ENCODE measurements around the gene HSPA8.
A peak's percentile ranks its signal among the peaks of the same experiment; 100 is the strongest.
"Not testable (repeated sequence)": the region's sequence is repeated elsewhere in the genome, so short reads cannot be mapped to it uniquely, and the experiment has no call there.

Gene HSPA8

DNA sequence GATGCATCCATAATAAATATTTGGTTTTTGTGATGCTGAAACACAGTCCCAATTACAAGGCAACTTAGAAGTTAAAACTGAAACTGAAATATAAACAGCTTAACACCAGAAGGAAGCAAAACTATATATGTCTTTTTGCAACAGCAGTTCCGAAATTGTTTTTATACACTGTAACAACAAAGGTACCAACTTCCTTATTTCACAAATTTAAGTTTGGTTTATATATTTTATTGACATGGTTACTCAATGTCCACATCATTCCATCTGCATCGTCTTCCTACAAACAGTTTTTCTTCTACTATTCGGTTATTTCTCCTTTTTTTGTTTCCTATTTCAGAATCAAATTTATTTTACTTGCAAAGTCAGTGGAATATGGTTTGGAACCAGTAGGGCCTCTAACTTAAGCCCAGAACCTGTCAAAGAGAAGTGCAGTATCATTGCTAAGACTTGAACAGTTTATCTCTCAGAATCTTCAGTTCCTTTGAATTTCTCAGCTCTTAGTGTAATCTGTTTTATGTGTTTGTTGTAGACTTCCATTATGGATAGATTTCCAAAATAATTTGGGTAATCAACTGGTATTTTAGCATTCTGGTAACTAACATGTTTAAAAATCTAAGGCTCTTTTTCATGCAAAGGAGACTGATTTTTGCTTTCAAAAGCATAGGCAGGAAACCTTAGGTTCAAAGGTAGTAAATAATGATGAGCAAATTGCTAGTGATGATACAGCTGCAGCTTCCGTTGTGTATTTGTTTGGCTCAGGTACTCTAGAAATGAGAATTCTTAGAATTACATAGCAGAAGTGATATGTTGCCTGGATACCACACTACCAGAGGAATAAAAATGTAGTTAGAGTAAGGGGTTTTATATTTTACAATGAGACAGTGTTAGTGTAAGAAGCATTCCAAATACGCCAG, 8.2 kb upstream of the HSPA8 start:
- no peak for DNase-seq

DNA sequence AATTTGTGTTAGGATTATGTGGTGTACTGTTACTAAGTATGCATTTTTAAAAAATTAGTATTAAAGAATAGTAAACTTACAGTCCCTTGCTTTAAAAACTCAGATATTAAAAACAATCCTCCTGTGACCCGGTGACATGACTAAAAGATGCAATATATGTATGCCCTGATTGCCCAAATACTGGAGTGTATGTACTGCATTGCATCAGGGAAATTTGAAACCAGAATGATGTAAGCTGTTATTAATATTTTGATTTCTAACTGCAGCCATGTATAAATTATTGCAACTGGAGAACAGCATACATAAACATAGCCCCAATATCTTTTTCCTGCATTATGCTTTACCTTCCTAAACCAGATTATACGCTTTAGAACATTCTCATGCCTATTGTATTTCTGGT, 3.7 kb upstream of the HSPA8 start:
- no peak for DNase-seq

DNA sequence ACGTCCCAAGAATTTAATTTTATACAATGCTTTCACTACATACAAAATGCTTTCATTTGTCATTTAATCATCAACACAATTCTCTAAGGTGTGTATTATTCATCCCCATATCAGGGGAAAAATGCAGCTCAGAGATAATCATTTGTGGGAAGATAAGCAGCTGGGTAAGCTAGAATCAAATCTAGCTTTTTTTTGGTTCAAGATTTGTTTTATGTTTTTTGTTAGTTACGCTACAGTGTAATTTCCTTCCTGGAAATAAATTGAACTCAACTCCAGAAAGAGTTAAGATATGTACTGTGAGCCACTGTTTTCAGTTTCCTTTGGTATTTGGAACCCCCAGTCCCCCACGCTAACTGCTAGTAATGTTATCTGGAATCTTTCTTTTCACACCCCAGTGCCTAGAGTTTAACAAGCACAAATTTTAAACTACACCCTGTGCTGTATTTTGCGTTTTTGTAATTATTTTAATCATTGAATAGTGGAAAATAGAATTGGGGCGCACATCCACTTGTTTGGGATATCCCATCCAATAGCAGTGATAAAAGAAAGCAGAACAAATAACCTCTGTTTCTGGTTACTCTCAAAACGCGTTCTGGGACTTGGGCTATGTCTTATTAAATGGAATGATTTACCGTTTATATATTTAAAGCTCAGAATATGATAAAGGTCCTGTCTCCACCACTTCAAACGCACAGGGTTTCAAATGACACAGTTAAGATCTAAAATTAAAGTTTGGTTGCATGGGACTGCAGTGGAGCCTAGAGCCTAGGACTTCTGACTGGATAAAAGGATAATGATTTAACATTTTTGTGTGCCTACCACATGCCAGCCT, 2.1 kb upstream of the HSPA8 start:
- no peak for DNase-seq

DNA sequence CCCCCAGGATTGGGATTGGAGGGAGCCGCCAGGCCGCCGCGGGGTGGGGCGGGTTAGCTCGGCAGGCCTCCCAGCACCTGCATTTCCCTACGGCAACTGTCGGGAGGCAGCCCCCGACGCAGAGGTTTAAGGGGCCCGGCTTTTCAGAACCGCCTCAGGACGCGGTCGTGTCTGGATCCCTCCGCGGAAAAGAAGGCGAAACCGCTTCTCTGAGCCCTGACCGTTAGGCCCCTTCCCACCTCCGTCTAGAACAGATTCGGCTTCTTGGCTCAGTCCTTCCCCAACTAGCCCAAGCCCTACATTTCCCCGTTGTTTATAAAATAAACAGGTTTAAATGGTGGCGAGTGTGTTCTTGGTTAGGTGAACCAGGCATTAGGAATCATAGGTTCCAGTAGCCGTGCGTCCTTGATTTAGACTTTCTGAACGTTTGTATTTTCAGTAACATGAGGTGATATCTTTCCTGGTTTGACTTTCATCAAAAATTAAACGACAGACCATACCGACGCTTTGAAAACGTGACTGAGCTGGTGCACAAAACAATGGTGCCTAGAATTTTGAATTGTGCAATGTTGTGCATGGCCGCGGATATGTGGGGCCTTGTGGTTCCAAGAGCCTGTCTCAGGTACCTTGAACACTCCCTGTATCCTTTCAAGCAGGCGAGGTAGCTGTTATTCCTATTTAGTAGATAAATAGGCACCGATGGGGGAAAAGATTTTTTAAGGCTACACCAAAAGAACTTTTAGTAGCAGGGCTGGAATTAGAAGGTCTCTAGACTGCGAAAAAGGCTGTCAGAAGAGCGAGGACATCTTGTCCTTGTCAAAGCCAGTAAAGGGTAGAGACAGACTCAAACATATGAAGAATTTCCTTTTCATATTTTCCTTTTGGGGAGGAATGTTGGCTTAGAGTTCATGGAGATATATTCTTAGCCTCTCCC, 1.2 kb upstream of the HSPA8 start:
- DNase-seq, result no peak

DNA sequence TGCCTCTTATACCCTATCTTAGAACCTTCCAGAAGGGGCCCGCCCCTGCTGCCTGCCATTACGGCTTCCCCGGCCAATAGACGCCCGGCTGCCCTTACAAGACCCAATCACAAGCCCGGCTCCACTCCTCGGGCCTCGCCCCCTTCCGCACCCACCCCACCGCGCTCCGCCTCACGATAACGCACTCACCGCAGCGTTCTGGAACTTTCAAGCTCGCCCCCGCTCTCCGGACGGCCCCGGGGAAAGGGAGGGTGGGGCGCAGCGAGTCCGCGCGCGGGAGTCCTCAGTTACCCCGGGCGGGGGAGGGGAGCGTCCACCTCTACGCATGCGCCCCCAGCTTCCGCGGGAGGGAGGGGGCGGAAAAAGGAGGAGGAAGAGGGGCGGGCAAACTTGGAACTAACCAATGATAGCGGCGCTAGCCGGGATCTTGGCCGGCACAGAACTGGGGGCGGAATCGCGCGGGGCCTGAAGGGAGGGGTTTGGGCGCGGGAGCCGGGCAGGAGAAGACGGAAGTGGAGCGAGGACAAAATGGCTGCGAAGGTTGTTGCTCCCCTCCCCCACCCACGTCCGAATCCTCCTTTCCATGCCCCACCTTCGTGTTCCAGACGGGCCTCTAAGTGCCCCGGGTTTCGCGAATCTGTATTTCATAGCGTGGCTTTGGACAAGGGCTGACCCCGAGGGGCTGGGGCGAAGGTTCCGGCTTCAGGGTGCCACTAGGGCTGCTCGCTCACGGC, 389 bp upstream of the HSPA8 start:
- peak; percentile 99 for DNase-seq

DNA sequence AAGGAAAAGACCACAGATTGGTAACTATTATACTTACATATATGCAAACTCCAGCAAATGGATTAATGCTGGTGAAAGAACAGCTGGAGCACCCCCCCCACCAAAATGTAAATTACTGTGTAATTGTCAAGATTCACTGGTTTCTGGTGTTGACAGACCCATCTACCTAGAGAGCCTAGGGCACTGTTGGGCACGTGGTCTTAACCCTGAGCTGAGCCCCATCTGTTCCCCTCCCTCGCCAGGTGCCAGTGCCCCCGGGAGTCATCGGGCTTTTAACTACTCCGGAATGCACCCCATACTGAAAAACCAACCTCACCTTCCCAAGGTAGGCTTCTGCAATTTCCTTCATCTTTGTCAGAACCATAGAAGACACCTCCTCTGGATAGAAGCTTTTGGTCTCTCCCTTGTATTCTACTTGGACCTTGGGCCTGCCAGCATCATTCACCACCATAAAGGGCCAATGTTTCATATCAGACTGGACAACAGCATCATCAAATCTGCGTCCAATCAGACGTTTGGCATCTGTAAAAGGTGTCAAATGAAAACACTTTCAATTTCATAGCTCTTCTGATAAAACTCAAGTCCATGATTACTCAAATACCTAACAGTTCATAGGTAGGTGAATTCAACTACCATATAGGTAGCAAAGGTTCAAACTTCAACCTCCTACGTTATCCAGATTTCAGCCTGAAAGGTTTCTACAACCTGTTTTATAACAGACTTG, 1.5 kb downstream of the HSPA8 start:
- DNase-seq, result no peak

DNA sequence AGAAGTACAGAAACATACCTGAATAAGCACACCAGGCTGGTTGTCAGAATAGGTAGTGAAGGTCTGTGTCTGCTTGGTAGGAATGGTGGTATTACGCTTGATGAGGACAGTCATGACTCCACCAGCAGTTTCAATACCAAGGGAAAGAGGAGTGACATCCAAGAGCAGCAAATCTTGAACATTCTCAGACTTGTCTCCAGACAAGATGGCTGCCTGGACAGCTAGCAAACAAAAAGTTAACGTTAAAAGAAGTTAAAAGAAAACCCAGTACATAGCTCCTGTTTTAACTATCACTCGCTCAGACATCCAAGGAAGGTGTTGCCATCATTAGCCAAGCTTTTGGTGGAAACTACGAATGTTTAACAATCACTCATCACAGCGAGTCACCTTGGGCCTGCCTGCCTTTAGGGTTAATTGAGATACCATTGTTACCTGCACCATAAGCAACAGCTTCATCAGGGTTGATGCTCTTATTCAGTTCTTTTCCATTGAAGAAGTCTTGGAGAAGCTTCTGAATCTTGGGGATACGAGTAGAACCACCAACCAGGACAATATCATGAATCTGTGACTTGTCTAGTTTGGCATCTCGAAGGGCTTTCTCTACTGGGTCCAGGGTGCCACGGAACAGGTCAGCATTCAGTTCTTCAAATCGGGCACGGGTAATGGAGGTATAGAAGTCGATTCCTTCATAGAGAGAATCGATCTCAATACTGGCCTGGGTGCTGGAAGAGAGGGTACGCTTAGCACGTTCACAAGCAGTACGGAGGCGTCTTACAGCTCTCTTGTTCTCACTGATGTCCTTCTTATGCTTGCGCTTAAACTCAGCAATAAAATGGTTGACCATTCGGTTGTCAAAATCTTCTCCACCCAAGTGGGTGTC, 2.7 kb downstream of the HSPA8 start:
- DNase-seq, result not testable (repeated sequence)

DNA sequence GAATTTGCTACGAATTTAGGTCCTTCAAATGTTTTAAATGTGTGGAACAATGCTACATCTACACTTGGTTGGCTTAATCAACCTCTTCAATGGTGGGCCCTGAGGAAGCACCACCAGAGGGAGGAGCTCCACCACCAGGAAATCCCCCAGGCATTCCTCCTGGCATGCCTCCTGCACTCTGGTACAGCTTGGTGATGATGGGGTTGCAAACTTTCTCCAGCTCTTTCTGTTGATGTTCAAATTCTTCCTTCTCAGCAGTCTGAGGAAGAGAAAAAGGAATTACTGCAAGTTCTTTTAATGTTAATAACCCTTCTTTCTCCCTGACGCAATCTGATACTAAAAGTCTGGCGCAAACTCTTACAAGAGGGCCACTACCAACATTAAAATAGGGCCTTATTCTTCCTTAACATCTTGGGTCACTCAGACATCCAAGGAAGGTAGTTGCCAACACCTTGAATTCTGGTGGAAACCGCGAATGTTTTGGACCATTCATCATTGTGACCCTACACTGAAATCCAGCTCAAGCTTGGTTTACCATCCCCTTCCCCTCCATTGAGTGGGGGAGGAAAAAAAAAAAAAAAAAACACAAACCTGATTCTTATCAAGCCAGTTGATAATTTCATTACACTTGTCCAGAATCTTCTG, 4.2 kb downstream of the HSPA8 start:
- DNase-seq, result no peak

DNA sequence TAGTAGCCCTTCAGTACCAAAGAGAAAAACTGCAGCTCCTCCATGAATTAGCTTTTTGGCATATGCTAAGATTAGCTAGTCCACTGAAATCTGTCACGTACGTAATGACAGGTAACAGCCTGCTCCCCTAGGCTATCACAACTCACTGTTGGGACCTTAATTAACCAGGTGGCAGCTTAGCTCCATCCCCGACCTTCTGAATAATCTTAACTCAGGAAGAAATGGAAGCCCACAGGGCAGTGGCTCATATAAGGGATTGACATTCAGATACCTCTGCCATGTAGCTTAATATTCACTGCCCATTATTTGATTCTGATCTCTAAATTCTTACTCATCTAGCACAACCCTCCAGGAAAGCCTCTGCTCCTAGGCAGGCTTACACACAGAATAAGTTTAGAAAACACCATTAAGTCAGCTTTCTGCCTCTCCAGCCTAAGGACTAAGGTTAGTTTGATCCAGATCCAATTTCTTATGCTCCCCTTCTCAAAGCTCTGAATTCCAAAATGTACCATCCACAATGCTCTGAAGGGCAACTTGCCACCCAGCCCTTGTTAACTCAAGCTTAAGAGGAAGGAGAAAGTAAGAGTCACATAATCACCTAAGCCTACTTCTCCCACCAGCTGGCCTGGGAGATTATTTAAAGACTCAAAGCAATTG, 5.0 kb downstream of the HSPA8 start:
- DNase-seq, result no peak

DNA sequence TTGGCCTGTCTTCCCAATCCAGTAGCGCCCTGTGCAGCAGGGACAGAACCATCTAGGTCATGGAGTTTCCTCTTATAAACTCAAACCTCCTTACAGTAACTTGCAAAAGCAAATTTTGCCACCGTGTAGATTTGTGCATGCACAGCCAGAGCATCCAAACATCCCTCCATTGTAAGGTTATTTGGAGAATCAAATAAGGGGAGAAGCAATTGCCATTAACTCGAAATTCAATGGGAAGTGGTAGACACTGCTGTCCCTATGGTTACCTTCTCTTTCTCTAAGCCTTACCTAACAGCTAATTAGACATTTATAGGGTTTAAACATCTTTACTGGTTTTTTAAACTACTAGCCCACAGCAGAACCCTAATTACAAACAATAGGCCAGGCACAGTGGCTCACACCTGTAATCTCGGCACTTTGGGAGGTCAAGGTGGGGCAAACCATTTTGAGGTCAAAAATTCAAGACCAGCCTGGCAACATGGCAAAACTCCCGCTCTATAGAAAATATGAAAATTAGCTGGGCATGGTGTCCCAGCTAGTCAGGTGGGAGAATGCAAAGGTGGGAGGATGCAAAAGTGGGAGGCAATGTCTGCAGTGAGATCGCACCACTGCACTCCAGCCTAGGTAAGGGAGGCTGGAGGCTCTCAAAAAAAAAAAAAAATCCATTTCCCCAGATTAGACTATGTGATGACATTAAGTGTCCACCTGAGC, 6.6 kb downstream of the HSPA8 start:
- no peak for DNase-seq

DNA sequence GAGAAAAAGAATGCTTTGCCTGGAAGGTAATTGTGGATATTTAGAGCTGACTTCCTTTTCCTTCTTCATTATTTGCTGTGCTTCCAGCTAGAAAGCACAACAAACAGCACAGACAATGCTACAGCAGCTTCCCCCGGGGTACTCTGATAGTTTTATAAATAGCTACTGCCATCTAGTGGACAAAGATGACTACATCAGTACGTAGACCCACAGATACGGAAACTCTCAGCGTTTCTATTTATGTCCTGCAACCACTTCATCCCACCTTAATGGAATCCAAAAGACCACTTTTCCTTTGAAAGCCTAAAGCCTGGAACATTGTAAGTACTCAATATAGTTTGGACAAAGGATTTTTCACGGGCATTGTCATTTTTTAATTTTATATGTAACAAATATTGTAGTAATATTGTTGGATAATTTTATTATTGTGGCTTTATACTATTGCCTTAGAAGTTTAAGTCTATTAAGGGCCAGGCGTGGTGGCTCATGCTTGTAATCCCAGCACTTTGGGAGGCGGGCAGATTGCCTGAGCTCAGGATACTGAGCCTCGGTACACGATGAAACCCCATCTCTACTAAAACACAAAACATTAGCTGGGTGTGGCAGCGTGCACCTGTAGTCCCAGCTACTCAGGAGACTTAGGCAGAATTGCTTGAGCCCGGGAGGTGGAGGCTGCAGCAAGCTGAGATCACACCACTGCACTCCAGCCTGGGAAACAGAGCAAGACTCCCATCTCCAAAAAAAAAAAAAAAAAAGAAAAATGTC, 7.5 kb downstream of the HSPA8 start:
- no peak for DNase-seq

DNA sequence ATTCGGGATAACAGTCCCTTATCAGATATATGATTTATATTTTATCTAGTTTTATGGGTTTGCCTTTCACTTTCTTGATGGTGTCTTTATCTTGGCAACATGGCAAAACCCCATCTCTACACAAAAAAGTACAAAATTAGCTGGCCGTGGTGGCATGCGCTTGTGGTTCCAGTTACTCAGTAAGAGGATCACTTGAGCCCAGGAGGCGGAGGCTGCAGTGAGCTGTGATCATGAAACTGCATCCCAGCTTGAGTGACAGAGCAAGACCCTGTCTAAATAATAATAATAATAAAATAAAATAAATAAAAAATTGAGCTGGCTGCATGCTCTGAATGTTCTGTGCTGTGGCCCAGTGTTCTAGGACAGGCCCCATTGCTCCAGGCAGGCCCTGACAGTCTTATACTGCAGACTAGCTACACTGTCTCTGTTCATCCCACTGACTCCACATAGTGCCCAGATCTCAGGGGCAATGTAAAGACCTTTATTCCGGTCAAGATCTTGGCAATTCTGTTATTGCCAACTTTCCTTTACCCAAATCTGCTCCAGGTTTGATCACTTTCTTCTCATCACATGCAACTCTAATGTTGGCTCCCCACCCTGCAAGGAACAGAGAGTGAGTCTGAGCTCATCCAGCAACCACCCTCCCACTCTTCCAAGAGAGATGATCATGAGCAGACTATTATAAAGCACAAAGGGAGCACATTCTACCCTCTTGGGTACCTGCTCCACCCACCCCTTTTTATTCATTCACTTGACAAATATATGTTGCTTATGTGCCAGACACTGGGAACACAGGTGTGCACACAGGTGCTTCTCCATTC, 8.8 kb downstream of the HSPA8 start:
- DNase-seq, result no peak

DNA sequence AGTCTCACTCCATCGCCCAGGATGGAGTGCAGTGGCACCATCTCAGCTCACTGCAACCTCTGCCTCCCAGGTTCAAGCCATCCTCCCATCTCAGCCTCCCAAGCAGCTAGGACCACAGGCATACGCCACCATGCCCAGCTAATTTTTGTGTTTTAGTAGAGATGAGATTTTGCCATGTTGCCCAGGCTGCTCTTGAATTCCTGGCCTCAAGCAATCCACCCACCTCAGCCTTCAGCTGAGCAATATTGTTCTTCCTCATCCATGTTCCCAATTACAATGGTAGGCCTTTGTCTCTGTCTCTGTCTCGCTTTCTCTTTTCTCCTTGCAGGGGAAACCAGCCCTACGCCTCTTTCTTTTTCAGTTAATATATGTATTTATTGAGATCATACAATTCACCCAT, 10.3 kb downstream of the HSPA8 start:
- DNase-seq, result no peak

DNA sequence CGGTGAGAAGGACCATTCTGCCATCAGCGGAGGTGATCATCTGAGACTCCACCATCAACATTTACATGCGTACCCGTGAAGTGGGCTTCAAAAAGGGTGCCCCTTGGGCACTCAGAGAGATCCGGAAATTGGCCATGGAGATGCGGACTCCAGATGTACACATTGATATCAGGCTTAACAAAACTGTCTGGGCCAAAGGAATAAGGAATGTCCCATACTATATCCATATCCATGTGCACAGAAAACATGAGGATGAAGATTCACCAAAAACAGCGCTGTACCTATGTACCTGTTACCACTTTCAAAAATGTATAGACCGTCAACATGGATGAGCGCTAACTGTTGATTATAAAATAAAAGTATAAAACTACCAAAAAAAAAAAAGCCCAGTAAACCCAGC, 10.8 kb downstream of the HSPA8 start:
- DNase-seq, result no peak

DNA sequence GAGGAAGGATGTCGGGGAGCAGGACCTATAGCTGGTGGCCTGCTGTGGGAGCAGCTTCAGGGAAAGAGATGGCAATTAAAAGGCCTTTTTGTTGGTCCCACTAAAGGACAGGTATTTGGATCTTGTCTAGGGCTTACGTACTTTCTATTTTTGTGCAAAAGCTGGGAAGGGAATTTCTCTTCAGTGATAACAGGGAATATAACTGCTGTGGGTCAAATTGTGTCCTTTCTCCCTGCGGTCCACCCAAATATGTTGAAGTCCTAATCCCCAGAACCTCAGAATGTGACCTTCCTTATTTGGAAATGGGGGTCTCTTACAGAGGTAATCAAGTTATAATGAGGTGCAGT, 14.0 kb downstream of the HSPA8 start:
- no peak for DNase-seq

DNA sequence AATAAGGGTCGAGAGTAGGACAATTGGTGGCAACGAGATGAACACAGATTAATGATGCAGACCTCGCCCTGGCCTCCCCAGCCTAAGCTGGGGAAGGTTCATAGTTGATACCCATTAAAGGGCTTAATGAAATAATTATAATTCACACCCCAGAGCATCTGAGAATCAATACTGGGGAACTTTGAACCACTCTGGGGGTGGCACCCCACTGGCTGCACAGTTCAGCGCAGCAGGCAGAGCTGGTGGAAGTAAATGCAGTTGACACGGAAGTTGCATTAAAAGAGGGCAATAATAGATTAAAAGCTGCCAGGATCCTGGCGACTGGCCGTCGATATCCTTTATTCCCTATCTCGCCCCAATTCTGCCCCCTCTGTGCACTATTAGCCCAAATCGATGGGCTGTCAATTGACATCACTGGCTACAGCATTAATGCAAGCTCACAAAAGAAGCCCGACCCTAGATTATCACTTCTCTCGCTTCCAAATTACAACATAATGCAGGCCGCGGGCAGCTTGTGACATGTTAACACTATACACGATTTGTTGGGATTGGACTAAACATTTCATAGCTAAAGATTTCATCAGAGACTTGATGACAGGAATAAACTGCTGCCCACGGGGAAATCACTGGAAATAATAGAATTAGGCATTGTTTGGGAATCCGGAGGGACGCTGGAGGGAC, 14.5 kb downstream of the HSPA8 start:
- DNase-seq, result no peak
